Nephron (organoid): ENCODE measurements around the gene RPL31.

Source experiments
- H3K27ac Mint-ChIP-seq, 3 experiments: 2 replicates each; pipeline ENCODE4 v1.8.0; 2020; ENCODE audit warnings: mixed read lengths in 3 of 3, mild to moderate bottlenecking in 2 of 3, moderate library complexity in 1 of 3
- H3K27me3 Mint-ChIP-seq: 2 replicates; pipeline ENCODE4 v1.8.0; 2021; ENCODE audit warnings: low read depth, mild to moderate bottlenecking, moderate library complexity, mixed read lengths
- H3K36me3 Mint-ChIP-seq: 2 replicates; pipeline ENCODE4 v1.8.0; 2020; ENCODE audit warnings: low read depth, mixed read lengths
- H3K4me1 Mint-ChIP-seq: 2 replicates; pipeline ENCODE4 v1.8.0; 2020; ENCODE audit warnings: mixed read lengths
- H3K4me3 Mint-ChIP-seq, 3 experiments: 2 replicates each; pipeline ENCODE4 v1.8.0; 2020; ENCODE audit warnings: mild to moderate bottlenecking in 3 of 3, mixed read lengths in 3 of 3, moderate library complexity in 2 of 3
- H3K9me3 Mint-ChIP-seq: 2 replicates; pipeline ENCODE4 v1.8.0; 2020; ENCODE audit warnings: mixed read lengths
- TF ChIP-seq, protein P1 (sequence below), 3 experiments: fragments of 200-600 bp; sonication (generic); IDR thresholded peaks; one replicate each; pipeline ENCODE4 v1.5.0; 2021; ENCODE audit warnings: antibody characterized with exemption in 3 of 3; ENCODE audit not compliant: unreplicated experiment in 3 of 3

The RPL31 gene

DNA sequence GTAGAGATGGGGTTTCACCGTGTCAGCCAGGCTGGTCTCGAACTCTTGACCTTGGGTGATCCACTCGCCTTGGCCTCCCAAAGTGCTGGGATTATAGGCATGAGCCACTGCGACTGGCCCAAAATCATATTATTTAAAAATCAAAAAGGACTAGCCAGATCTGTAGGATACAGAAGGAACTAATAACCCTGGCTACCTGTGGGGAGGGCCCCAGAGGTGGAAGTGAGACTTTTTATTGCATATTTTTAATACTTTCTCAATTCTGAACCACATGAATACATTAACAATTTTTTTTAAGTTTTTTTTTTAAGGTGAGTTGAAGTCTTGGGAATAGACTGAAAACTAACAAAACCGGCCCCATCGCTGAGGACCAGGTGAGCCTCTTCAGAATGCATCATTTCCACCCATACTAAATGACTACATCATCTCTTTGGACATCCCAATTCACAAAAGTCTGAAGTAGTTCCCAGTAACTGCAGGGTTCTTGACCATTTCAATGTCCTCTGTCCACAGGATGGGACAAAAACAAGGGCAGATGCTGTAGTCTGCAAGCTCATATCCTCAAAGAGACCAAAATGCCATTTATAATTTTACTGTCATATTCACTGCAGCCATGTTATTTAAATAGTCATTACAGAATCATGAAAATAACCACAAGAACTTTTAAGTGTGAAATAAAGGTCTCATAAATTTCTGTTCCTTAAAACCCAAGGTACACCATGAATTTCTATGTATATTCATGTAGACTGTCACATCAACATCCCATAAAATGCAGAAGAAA lies 21.4 kb downstream of the RPL31 start:
- Mint-ChIP-seq H3K4me1 (no peaks in the 10 kb centered on the region), H3K9me3 (no peaks in the 10 kb centered on the region), H3K36me3 (peaks cover 53% of the 10 kb centered on the region), H3K4me3 (no peak overlapping the region), H3K27ac (no peak overlapping the region), H3K27me3 (no peaks in the 10 kb centered on the region)
- TF ChIP-seq, protein P1, sequence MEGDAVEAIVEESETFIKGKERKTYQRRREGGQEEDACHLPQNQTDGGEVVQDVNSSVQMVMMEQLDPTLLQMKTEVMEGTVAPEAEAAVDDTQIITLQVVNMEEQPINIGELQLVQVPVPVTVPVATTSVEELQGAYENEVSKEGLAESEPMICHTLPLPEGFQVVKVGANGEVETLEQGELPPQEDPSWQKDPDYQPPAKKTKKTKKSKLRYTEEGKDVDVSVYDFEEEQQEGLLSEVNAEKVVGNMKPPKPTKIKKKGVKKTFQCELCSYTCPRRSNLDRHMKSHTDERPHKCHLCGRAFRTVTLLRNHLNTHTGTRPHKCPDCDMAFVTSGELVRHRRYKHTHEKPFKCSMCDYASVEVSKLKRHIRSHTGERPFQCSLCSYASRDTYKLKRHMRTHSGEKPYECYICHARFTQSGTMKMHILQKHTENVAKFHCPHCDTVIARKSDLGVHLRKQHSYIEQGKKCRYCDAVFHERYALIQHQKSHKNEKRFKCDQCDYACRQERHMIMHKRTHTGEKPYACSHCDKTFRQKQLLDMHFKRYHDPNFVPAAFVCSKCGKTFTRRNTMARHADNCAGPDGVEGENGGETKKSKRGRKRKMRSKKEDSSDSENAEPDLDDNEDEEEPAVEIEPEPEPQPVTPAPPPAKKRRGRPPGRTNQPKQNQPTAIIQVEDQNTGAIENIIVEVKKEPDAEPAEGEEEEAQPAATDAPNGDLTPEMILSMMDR (IDR thresholded peaks at IDR 0.05; ENCODE audit: unreplicated experiment in 3 of 3) = no peak

DNA sequence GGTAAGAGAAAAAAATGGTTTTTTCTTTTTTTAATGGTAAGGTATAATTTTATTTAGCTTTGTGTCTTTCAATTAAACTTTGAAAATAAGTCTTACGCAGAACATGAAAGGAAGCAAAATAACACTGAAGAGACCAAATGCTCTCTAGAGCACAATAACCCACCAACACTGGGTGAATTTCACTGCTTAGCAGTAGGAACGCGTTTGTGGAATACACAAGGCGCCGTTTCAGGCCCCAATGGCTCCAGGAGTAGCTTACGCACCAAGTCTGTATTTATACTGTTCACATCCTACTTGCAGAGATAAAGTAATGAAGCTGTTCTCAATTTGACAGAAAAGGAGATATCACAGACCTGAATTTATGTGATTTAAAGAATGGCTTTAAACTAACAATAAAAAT lies 23.5 kb downstream of the RPL31 start:
- H3K4me1 Mint-ChIP-seq = no peaks in the 10 kb centered on the region
- no peak overlapping the region for H3K4me3 Mint-ChIP-seq
- TF ChIP-seq, protein P1 (IDR thresholded peaks at IDR 0.05; ENCODE audit: unreplicated experiment in 3 of 3) = no peak
- H3K36me3 Mint-ChIP-seq = peaks cover 60% of the 10 kb centered on the region
- H3K9me3 Mint-ChIP-seq = no peaks in the 10 kb centered on the region
- no peaks in the 10 kb centered on the region for H3K27me3 Mint-ChIP-seq
- no peak overlapping the region for H3K27ac Mint-ChIP-seq

DNA sequence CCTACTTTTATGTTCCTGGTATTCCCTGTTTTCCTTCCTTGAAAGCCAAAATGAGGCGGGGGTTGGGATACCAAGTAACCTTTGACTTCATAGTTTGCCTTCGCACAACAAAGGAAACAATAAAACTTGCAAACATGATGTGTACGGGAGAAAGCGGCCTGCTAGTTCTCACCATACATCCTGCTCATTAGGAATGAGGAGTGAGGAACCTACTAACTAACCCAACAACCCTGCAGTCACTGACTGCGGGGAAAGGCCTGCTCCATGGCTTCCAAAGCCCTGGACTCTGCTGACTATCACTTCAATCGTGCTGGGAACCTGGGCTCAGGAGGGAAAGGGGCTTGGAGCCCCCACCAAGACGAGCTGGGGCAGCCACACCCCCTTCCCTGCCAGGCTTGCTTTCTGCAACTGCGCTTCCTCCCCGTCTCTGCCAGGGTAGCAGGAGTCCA lies 24.2 kb downstream of the RPL31 start:
- H3K36me3 Mint-ChIP-seq = peaks cover 56% of the 10 kb centered on the region
- no peak overlapping the region for H3K4me3 Mint-ChIP-seq
- H3K27ac Mint-ChIP-seq = peak overlapping the region in 1 of 3 experiments; percentile 63
- TF ChIP-seq, protein P1 (IDR thresholded peaks at IDR 0.05; ENCODE audit: unreplicated experiment in 3 of 3) = no peak
- H3K27me3 Mint-ChIP-seq = no peaks in the 10 kb centered on the region
- no peaks in the 10 kb centered on the region for H3K4me1 Mint-ChIP-seq
- H3K9me3 Mint-ChIP-seq = no peaks in the 10 kb centered on the region

DNA sequence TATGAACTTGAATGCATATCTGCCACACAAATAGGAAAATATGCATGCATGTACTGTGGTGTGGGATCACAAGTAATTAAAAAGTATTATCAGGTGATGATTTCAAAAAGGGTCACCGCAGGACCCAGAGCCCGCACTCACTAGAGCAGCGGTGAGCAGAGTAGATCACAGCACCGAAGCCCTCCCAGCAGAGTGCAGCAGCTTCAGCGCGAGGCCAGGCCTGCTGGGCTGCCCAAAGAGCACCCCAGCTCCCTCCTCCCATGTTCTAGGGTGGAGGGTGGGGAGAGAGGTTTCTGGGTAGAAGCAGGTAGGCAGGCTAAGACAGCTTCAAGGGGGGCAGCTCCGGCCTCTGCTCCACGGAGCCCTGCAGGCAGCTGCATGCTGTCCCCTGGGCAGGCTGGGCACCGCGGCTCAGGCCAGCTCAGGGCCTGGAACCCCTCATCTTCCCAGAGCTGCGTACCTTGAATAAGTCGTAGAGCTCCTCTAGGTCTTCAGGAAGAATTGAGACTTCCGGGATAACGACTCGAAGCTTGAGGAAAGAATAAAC lies 24.9 kb downstream of the RPL31 start:
- H3K4me1 Mint-ChIP-seq = no peaks in the 10 kb centered on the region
- H3K27ac Mint-ChIP-seq = peak overlapping the region in 1 of 3 experiments; percentile 63

DNA sequence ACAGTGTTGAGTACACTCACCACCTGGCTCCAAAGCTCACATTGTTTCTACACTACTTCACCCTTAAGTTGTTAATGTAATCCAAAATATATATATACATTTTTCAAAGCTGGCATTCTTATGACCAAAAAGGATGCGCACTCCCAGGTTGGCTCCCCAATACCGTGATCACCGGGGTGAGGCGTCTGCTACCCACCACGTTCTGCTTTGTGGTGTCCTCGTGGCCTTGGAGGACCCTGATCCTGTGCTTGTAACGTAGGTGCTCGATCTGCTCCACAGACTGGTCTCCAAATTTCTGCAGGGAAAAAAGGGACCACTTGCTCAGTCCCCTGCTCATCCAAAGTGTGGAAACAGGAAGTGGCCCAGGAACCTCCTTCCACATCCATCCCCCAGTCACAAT lies 25.8 kb downstream of the RPL31 start:
- H3K27me3 Mint-ChIP-seq = no peaks in the 10 kb centered on the region
- H3K4me3 Mint-ChIP-seq = no peak overlapping the region
- no peaks in the 10 kb centered on the region for H3K9me3 Mint-ChIP-seq
- TF ChIP-seq, protein P1 (IDR thresholded peaks at IDR 0.05; ENCODE audit: unreplicated experiment in 3 of 3) = no peak
- H3K36me3 Mint-ChIP-seq = peaks cover 51% of the 10 kb centered on the region
- H3K27ac Mint-ChIP-seq = no peak overlapping the region
- no peaks in the 10 kb centered on the region for H3K4me1 Mint-ChIP-seq

More for the DNA sequence above, 24.9 kb downstream of the RPL31 start:
- Mint-ChIP-seq H3K9me3 (no peaks in the 10 kb centered on the region), H3K36me3 (peaks cover 52% of the 10 kb centered on the region), H3K27me3 (no peaks in the 10 kb centered on the region), H3K4me3 (no peak overlapping the region)
- TF ChIP-seq, protein P1 (IDR thresholded peaks at IDR 0.05; ENCODE audit: unreplicated experiment in 3 of 3) = no peak
